DMS79 (cell line): ENCODE measurements around the gene CAPN7.
"Not testable (repeated sequence)": the region's sequence is repeated elsewhere in the genome, so short reads cannot be mapped to it uniquely, and the experiment has no call there.

Experiments used
- DNase-seq: peaks from one replicate; lab custom pipeline; 2025; lab: John Stamatoyannopoulos, UW

Gene CAPN7

DNA sequence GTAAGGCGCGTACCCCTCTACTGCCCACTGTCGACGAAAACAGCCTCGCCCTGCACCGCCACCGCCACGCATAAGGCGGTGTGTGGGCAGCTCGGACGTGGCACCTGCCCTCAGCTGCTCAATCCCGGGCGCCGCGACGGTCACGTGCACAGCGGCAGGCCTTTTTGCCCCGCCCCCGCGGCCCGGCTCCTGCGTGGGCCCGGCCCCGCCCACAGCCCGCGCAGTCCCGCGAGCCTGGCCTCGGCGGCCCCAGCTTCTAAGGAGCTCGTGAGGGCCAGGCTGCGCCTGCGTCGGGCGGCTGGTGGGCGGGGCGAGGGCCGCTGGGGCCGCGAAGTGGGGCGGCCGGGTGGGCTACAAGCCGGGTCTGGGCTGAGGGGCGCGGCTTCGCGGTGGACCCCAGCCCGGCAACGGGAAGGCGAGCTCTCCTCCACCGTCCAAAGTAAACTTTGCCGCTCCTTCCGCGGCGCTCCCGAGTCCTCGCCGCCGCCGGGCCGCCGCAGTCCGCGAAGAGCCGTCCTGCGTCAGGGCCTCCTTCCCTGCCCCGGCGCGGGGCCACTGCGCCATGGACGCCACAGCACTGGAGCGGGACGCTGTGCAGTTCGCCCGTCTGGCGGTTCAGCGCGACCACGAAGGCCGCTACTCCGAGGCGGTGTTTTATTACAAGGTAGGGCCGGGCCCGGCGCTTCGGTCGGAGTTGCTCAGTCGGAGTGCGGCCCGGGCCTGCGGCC lies at the start of gene CAPN7:
CAPN7 (plus strand) TSS at position 313 of the 728 bp plus-strand sequence; CDS start at position 563, 250 bp downstream.
- DNase-seq, result no peak

GRCh38 chr3:15157441-15157840 lies 48.6 kb upstream of the CAPN7 start:
- no peak for DNase-seq

GRCh38 chr3:15159501-15160136 lies 46.4 kb upstream of the CAPN7 start:
- no peak for DNase-seq

- no peak for DNase-seq
These were observed 45.4 kb upstream of the CAPN7 start for GRCh38 chr3:15160662-15161061.

- no peak for DNase-seq
These were observed 44.9 kb upstream of the CAPN7 start for GRCh38 chr3:15161133-15161532.

- DNase-seq, result not testable (repeated sequence)
These were observed 42.4 kb upstream of the CAPN7 start for GRCh38 chr3:15163656-15164055.

DNA sequence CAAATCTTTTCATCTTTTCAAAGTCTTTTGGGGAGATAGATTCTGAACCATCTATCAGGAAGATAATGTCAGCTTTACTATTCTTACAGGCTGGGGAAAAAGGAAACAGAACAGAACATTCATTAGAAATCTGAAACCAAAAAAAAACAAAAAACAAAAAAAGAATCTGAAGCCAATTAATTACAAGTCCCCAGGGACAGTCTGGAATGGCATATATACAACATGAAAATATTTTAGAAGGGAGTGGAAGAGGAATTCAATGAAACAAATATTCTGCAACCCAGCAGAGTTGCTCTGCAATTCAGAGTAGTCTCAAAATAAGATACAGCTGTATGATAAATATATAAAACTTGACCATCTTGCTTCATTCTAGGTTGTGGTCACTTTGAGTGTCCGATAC lies 41.7 kb upstream of the CAPN7 start:
- no peak for DNase-seq

GRCh38 chr3:15165061-15165460 lies 41.0 kb upstream of the CAPN7 start:
- no peak for DNase-seq

DNA sequence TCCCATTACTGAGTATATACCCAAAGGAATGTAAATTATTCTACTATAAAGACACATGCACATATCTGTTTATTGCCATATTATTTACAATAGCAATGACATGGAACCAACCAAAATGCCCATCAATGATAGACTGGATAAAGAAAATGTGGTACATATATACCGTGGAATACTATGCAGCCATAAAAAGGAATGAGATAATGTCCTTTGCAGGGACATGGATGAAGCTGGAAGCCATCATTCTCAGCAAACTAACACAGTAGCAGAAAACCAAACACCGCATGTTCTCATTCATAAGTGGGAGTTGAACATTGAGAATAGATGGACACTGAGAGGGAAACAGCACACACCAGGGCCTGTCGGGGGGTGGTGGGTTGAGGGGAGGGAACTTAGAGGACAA lies 39.7 kb upstream of the CAPN7 start:
- not testable (repeated sequence) for DNase-seq

DNA sequence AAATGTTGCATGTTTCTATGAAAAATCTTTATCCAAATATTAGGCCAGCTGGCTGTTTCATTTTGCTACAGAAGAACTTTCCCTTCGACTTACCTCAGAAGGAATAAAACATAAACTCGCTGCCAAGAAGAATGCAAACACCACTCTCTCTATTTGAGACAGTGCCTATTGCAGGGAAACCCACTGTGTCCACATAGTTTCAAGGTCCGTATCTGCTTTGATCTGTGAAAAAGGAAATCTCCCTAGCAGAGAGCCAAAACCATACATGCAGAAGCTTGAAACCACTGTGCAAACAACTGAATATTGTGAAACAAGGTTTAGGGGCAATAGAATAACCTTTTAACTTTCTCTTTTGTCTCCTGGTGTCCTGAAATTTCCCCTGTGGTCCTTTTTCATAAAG lies 35.0 kb upstream of the CAPN7 start:
- DNase-seq, result no peak

GRCh38 chr3:15172806-15173205 lies 33.2 kb upstream of the CAPN7 start:
- no peak for DNase-seq

DNA sequence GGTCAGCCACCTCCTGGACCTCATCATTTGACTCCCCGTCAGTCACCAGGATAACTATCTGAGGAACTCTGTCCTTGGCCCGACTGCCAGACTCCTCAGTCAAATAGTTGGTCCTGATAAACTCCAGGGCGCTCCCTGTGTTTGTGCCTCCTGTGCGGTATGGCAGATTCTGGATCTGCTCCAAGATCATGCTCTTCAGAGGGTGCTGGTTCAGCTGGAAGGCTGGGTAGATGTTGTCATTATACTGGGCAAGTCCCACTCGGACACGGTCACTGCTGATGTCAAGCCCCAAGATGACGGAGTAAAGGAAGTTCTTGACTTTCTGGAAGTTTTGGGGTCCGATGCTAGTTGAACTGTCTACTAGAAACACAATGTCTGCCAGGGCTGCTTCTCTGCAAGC lies 31.1 kb upstream of the CAPN7 start:
- DNase-seq, result no peak

GRCh38 chr3:15175605-15176004 lies 30.4 kb upstream of the CAPN7 start:
- DNase-seq, result no peak

DNA sequence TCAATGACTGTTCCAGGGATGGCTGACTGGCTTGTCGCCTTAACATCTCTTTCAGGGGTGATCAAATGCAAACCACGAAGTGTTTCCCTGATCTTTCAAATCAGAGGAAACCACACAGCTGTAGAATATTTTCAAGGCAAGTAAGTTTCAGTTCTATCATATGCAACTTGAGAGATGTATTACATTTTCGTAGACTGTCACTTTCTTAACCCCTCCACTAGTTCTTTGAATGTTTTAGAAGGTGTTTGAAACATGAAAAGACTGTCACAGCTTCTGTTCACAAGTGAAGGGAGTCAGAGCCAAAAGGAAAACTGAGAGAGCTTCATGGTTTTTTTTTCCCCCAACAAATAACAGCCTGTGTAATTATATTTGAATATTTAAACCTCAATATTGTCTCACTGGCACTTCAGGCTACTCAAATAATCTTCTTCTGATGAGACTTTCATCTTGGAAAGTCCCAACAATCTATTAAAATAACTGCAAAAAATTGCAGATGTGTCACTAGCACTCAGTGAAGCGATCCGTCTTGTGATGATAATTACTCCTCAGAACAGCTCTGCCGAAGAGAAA lies 25.9 kb upstream of the CAPN7 start:
- DNase-seq, result no peak

GRCh38 chr3:15181511-15181910 lies 24.5 kb upstream of the CAPN7 start:
- no peak for DNase-seq

- no peak for DNase-seq
These were observed 24.1 kb upstream of the CAPN7 start for GRCh38 chr3:15181963-15182362.

DNA sequence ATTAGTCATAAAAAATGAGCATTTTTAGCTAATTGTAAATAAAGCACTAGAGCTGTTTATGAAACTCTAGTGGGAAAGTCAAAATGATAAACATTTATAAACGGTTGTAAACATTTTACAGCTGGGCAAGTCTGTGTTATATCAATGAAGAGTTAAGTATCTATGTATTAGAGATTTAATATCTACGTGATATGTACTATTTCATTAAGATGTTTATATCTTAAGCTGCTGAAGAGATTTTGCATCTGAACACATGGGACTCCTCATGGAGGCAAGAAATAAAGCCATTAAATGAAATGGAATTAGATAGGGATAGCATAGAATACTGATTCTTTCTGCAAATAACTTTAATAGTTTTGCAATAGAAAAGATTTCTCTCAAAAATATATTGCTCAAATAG lies 23.0 kb upstream of the CAPN7 start:
- no peak for DNase-seq

- DNase-seq, result no peak
These were observed 20.6 kb upstream of the CAPN7 start for GRCh38 chr3:15185404-15185803.

- no peak for DNase-seq
These were observed 20.0 kb upstream of the CAPN7 start for GRCh38 chr3:15186101-15186476.

DNA sequence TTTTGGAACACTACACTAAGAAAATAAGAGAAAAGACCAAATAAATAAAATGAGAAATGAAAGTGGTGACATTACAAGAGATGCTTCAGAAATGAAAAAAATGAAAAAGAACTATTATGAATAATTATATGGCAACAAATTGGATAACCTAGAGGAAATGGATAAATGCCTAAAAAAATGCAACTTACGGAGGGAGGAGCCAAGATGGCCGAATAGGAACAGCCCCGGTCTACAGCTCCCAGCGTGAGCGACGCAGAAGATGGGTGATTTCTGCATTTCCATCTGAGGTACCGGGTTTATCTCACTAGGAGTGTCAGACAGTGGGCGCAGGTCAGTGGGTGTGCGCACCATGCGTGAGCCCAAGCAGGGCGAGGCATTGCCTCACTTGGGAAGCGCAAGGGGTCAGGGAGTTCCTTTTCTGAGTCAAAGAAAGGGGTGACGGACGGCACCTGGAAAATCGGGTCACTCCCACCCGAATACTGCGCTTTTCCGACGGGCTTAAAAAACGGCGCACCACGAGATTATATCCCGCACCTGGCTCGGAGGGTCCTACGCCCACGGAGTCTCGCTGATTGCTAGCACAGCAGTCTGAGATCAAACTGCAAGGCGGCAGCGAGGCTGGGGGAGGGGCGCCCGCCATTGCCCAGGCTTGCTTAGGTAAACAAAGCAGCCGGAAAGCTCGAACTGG lies 19.4 kb upstream of the CAPN7 start:
- DNase-seq, result not testable (repeated sequence)

DNA sequence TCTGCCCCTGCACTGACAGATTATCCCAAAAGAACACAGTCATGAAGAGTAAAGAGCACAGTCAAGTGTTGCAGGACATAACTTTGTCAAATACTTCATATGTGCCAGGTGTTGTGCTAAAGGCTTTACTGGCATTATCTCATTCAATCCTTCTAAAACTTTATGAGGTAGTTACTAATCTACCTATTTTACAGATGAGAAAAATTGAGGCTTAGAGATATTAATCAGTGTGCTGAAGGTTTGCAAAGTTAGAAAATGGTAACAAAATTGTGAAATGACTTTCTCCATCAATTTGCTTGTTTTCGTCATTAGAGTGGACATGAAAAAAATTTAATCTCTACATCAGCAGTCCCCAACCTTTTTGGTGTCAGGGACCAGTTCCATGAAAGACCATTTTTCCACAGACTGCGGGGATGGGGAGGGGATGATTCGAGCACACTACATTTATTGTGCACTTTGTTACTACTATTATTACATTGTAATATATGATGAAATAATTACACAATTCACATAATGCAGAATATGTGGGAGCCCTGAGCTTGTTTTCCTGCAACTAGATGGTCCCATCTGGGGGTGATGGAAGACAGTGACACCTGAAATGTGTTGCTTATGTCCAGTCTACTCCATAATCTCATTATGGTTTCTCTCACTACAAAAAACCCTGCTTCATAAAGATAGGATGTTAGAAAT lies 8.6 kb upstream of the CAPN7 start:
- DNase-seq, result no peak

DNA sequence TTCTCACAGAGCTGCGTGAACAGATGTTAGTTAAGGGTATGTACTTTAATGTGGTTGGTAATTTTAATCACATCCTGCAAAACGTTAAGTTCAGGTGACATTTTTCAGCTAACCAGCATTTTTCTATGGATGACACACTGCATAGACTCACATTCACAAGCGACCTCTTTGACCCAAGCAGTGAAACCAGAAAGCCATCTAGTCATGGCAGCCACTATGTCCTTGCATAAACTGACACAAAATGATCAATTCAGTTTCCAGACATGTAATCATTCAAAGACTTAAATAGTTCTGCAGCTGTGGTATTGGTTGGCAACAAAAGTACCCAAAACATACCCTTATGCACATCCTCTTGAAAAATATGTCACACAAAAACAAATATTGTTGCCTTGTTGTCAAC lies 7.4 kb upstream of the CAPN7 start:
- DNase-seq, result no peak
